ENCODE measurements around the gene STX1A.

Gene STX1A

DNA sequence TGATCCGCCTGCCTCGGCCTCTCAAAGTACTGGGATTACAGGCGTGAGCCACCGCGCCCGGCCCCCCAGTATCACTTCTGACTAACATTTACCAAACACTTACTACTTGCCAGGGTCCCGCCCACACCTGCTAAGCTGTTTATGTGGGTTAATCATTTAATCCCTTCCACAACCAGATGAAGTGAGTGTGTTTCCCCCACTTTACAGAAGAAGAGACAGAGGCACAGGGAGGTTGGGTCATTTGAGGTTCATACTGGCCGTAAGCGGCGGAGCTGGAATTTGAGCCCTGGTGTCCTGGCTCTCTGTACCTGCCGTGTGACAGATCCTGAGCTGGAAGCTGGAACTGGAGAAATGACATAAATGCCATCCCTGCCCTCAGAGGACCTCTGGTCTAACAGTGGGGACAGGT lies 66.9 kb downstream of the STX1A start:
- DNase-seq (ENCODE audit: low read depth in 1 of 2, low spot score in 1 of 2): no peak

DNA sequence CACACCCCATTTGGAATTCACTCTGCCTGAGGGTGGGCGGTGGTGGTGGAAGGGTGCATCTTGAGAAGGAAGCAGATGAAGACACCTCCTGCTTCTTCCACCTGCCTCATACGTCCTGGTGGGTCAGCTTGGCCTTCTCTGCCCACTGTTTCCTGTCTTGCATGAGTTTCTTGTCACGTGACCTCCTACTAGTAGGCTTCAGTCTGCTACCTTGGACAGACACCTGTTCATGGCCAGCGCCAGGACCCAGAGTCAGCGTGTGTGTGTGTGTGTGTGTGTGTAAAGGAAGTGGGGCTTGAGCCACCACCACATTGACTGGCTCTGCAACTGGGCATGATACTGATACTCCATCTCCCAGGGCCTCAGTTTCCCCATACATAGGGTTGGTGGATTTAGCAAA lies 68.9 kb downstream of the STX1A start:
- no peak for DNase-seq (ENCODE audit: low read depth in 1 of 2, low spot score in 1 of 2)

DNA sequence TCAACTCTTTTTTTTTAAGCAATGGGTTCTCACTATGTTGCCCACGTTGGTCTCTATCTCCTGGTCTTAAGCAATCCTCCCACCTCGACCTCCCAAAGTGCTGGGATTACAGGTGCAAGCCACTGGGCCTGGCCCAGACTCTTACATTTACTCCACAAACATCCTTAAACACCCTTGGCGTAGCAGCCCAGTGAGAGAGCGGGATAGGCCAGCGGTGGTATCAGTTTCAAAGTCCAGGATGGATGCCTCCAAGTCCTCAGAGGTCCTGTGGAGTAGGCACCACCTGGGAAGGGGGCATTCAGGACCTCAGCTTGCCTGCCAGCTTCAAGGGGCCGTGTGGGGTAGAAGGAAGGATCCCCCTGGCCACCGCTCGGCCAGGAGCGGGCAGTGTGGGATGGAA lies 69.9 kb downstream of the STX1A start:
- no peak for DNase-seq (ENCODE audit: low read depth in 1 of 2, low spot score in 1 of 2)
